Kidney epithelial cell (primary cell): Measurements from ENCODE around the gene LRRN1. TPM values are rescaled to one million over a fixed set of nuclear protein-coding genes. Genes with fewer than 3 reads are reported as not detected.

Source experiments
- DNase-seq: peaks from one replicate; pipeline ENCODE4 v3.0.0-alpha.2; 2010; ENCODE audit warnings: low read depth
- H3K27me3 ChIP-seq: 2 replicates; pipeline ENCODE4 v1.6.0; 2011; ENCODE audit warnings: low read length; ENCODE audit not compliant: control insufficient read depth, insufficient read depth
- H3K36me3 ChIP-seq: 2 replicates; pipeline ENCODE4 v1.5.1; 2011; ENCODE audit warnings: low read length; ENCODE audit not compliant: control insufficient read depth, insufficient read depth
- H3K4me3 ChIP-seq: 2 replicates; pipeline ENCODE4 v1.5.1; 2011; ENCODE audit warnings: low read depth, mild to moderate bottlenecking, control low read depth, low read length
- total RNA-seq: library from RNA; depleted of rRNA; stranded (reverse); fragments of >200 nt; gene quantifications from 2 replicates; pipeline ENCODE4 v1.2.3, GENCODE V29; 2015
- TF ChIP-seq, protein P1 (sequence below): IDR thresholded peaks from 2 replicates; pipeline ENCODE4 v1.5.1; 2011; ENCODE audit warnings: mild to moderate bottlenecking, moderate library complexity, low read length, control low read depth, inconsistent platforms; ENCODE audit not compliant: insufficient read depth, poor library complexity, severe bottlenecking

LRRN1 gene
- total RNA-seq, 1 donor from 2014 or later, result 19.7 TPM

- DNase-seq, result no peak
These were observed 27.7 kb upstream of the LRRN1 start for GRCh38 chr3:3771567-3771966.

DNA sequence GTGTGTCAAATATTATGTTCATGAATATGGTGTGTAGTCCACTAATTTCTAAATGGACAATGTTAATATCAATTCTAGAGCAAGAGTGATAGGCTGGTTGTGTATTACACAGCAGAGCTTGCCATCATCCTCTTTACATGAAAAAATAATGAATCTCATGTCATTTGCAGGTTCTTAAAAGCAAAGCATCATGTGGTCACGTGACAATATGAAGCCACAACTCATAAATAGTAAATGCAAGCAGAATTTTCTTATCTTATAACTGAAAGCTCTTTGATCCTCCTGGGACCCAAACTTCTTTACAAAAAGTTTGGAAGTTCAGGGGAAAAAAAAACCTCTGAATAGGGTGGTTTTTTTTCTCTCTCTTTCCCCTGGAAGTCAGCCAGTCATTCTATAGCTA, 26.9 kb upstream of the LRRN1 start:
- no peak overlapping the region for H3K4me3 ChIP-seq
- TF ChIP-seq, protein P1, sequence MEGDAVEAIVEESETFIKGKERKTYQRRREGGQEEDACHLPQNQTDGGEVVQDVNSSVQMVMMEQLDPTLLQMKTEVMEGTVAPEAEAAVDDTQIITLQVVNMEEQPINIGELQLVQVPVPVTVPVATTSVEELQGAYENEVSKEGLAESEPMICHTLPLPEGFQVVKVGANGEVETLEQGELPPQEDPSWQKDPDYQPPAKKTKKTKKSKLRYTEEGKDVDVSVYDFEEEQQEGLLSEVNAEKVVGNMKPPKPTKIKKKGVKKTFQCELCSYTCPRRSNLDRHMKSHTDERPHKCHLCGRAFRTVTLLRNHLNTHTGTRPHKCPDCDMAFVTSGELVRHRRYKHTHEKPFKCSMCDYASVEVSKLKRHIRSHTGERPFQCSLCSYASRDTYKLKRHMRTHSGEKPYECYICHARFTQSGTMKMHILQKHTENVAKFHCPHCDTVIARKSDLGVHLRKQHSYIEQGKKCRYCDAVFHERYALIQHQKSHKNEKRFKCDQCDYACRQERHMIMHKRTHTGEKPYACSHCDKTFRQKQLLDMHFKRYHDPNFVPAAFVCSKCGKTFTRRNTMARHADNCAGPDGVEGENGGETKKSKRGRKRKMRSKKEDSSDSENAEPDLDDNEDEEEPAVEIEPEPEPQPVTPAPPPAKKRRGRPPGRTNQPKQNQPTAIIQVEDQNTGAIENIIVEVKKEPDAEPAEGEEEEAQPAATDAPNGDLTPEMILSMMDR, result no peak
- no peak for DNase-seq
- H3K36me3 ChIP-seq, result no peaks in the 10 kb centered on the region
- H3K27me3 ChIP-seq, result no peaks in the 10 kb centered on the region

More at GRCh38 chr3:3771567-3771966, 27.7 kb upstream of the LRRN1 start:
- Histone ChIP-seq H3K36me3 (no peaks in the 10 kb centered on the region), H3K27me3 (no peaks in the 10 kb centered on the region), H3K4me3 (no peak overlapping the region)
- TF ChIP-seq, protein P1, result no peak

DNA sequence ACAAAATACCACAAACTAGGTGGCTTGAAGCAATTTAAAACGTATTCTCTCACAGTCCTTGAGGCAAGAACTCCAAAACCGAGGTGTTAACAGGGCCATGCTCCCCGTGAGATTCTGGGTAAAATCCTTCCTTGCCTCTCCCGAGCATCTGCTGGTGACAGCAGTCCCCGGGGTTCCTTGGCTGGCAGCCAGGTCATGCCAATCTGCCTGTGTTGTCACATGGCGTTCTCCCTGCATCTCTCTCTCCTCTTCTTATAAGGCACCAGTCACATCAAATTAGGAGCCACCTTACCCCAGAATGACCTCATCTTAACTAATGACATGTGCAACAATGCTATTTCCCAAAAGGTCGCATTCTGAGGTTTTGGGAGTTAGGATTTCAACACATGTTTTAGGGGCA, 26.3 kb upstream of the LRRN1 start:
- TF ChIP-seq, protein P1, result no peak
- no peak for DNase-seq
- H3K27me3 ChIP-seq, result no peaks in the 10 kb centered on the region
- no peaks in the 10 kb centered on the region for H3K36me3 ChIP-seq
- H3K4me3 ChIP-seq, result no peak overlapping the region

GRCh38 chr3:3776607-3777006, 22.6 kb upstream of the LRRN1 start:
- H3K27me3 ChIP-seq, result no peaks in the 10 kb centered on the region
- DNase-seq, result no peak
- H3K4me3 ChIP-seq, result no peak overlapping the region
- no peaks in the 10 kb centered on the region for H3K36me3 ChIP-seq
- TF ChIP-seq, protein P1, result no peak

- H3K27me3 ChIP-seq, result no peaks in the 10 kb centered on the region
- H3K4me3 ChIP-seq, result no peak overlapping the region
- TF ChIP-seq, protein P1, result no peak
- no peak for DNase-seq
- no peaks in the 10 kb centered on the region for H3K36me3 ChIP-seq
These were observed 21.0 kb upstream of the LRRN1 start for GRCh38 chr3:3778216-3778615.

DNA sequence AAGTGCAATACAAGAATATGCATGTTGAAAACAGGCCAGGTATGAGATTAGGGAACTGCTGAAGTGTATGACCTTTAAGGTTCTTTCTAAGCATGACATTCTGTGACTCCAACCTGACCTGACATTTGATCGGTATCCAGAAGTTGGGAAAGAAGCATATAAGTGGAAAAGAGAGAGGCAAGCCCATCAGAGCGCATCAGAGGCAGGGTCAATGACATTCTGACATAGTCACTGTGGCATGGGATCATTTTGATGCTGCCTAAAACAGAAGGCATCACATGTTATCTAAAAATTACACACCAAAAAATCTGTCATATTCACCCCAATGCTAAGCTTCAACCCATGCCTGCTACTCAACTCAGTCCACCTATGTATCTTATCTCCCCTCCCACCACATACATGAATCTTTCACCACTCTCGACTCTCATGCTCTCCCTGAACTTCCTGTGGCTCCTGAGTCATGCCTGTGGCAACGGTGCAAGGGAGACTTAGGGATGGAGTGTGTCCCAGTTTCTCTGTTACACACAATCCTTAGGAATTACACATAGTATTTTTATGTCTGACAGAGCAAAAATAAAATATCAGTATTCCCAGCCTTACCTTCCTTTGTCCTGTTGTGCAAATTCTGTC, 20.5 kb upstream of the LRRN1 start:
- H3K4me3 ChIP-seq, result no peak overlapping the region
- DNase-seq, result no peak

More for the DNA sequence above, 20.5 kb upstream of the LRRN1 start:
- TF ChIP-seq, protein P1, result no peak
- no peaks in the 10 kb centered on the region for H3K27me3 ChIP-seq
- H3K36me3 ChIP-seq, result no peaks in the 10 kb centered on the region
